Mucosa of gallbladder (tissue), 1 donor: ENCODE data around the gene LRRIQ4. TPM values are rescaled to one million over a fixed set of nuclear protein-coding genes. Genes with fewer than 3 reads are reported as not detected.

ENCODE experiments used
- DNase-seq: peaks from one replicate; pipeline ENCODE4 v3.0.0-alpha.2; 2020; ENCODE audit warnings: low spot score
- total RNA-seq: library from RNA; stranded (reverse); gene quantifications from one replicate; pipeline ENCODE4 v1.2.1, GENCODE V29; 2021
- donor health status: DM: no; HTN: no; CAD: no.

The LRRIQ4 gene
- total RNA-seq, 1 donor from 2014 or later, result not detected

GRCh38 chr3:169809230-169809795, 3.4 kb upstream of the LRRIQ4 start:
- no peak for DNase-seq

GRCh38 chr3:169811631-169812331, 889 bp upstream of the LRRIQ4 start:
- DNase-seq, result no peak

- no peak for DNase-seq
Observed at GRCh38 chr3:169813278-169813677, 608 bp downstream of the LRRIQ4 start.

GRCh38 chr3:169813757-169814517, 1.3 kb downstream of the LRRIQ4 start:
- no peak for DNase-seq

GRCh38 chr3:169815590-169816150, 3.0 kb downstream of the LRRIQ4 start:
- DNase-seq, result no peak

GRCh38 chr3:169818316-169818715, 5.6 kb downstream of the LRRIQ4 start:
- no peak for DNase-seq

- no peak for DNase-seq
Observed at GRCh38 chr3:169822091-169822490, 9.4 kb downstream of the LRRIQ4 start.

- no peak for DNase-seq
Observed at GRCh38 chr3:169822540-169822939, 9.9 kb downstream of the LRRIQ4 start.

GRCh38 chr3:169822983-169823382, 10.3 kb downstream of the LRRIQ4 start:
- DNase-seq, result no peak

- no peak for DNase-seq
Observed at GRCh38 chr3:169825316-169825715, 12.6 kb downstream of the LRRIQ4 start.

- DNase-seq, result no peak
Observed at GRCh38 chr3:169827712-169828111, 15.0 kb downstream of the LRRIQ4 start.

GRCh38 chr3:169835533-169835932, 22.9 kb downstream of the LRRIQ4 start:
- DNase-seq, result no peak

GRCh38 chr3:169836078-169836941, 23.6 kb downstream of the LRRIQ4 start:
- no peak for DNase-seq

GRCh38 chr3:169836942-169837275, 24.2 kb downstream of the LRRIQ4 start:
- no peak for DNase-seq

- DNase-seq, result no peak
Observed at GRCh38 chr3:169838511-169839030, 25.9 kb downstream of the LRRIQ4 start.

GRCh38 chr3:169841171-169841570, 28.5 kb downstream of the LRRIQ4 start:
- no peak for DNase-seq

- no peak for DNase-seq
Observed at GRCh38 chr3:169842960-169843359, 30.3 kb downstream of the LRRIQ4 start.

- DNase-seq, result no peak
Observed at GRCh38 chr3:169846458-169847193, 34.0 kb downstream of the LRRIQ4 start.

GRCh38 chr3:169847896-169848295, 35.2 kb downstream of the LRRIQ4 start:
- no peak for DNase-seq

- DNase-seq, result no peak
Observed at GRCh38 chr3:169848741-169849140, 36.1 kb downstream of the LRRIQ4 start.

GRCh38 chr3:169850618-169851017, 37.9 kb downstream of the LRRIQ4 start:
- DNase-seq, result no peak
